ENCODE measurements around the gene NUDT12.

NUDT12 gene

DNA sequence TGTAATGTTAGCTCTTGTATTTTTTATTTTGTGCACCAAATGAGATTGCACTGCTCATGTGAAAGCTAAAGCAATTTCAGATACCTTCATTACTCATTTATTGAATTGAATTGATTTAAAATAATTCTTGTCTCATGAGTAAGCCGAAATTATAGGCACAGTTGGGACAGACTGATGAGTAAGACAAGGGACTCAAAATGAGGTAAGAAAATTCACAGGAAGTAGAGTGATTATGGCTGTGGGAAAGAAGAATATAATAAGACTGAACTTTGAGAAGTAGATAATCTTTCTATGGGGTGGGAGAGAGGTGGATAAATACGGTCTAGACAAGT is 51.1 kb downstream of the NUDT12 start:
- TF ChIP-seq TAF1 (IDR thresholded peaks at IDR 0.05; ENCODE audit: borderline replicate concordance, insufficient read depth, low read length) (no peak), REST (IDR thresholded peaks at IDR 0.05; ENCODE audit: insufficient read depth in 1 of 2, low read depth in 2 of 2, low read length in 2 of 2) (no peak), FOXP2 (optimal IDR thresholded peaks at IDR 0.05; ENCODE audit: borderline replicate concordance, extremely low read depth, extremely low read length, insufficient read depth) (no peak), SIN3A (IDR thresholded peaks at IDR 0.05; ENCODE audit: borderline replicate concordance, insufficient read depth, low read length) (no peak), POLR2AphosphoS5 (IDR thresholded peaks at IDR 0.05; ENCODE audit: low read depth, low read length) (no peak)

GRCh38 chr5:103510851-103511553 is 51.6 kb downstream of the NUDT12 start:
- TF ChIP-seq TAF1 (IDR thresholded peaks at IDR 0.05; ENCODE audit: borderline replicate concordance, insufficient read depth, low read length) (no peak), FOXP2 (optimal IDR thresholded peaks at IDR 0.05; ENCODE audit: borderline replicate concordance, extremely low read depth, extremely low read length, insufficient read depth) (no peak), POLR2AphosphoS5 (IDR thresholded peaks at IDR 0.05; ENCODE audit: low read depth, low read length) (no peak), REST (IDR thresholded peaks at IDR 0.05; ENCODE audit: insufficient read depth in 1 of 2, low read depth in 2 of 2, low read length in 2 of 2) (no peak), SIN3A (IDR thresholded peaks at IDR 0.05; ENCODE audit: borderline replicate concordance, insufficient read depth, low read length) (no peak)

- no peak for TF ChIP-seq POLR2AphosphoS5 (IDR thresholded peaks at IDR 0.05; ENCODE audit: low read depth, low read length)
- no peak for TF ChIP-seq SIN3A (IDR thresholded peaks at IDR 0.05; ENCODE audit: borderline replicate concordance, insufficient read depth, low read length)
- TF ChIP-seq TAF1 (IDR thresholded peaks at IDR 0.05; ENCODE audit: borderline replicate concordance, insufficient read depth, low read length) = no peak
- TF ChIP-seq REST (IDR thresholded peaks at IDR 0.05; ENCODE audit: insufficient read depth in 1 of 2, low read depth in 2 of 2, low read length in 2 of 2) = no peak
- no peak for TF ChIP-seq FOXP2 (optimal IDR thresholded peaks at IDR 0.05; ENCODE audit: borderline replicate concordance, extremely low read depth, extremely low read length, insufficient read depth)
These were observed 56.8 kb downstream of the NUDT12 start for GRCh38 chr5:103505581-103506305.

GRCh38 chr5:103503066-103503465 is 59.5 kb downstream of the NUDT12 start:
- TF ChIP-seq REST (IDR thresholded peaks at IDR 0.05; ENCODE audit: insufficient read depth in 1 of 2, low read depth in 2 of 2, low read length in 2 of 2) = no peak
- no peak for TF ChIP-seq TAF1 (IDR thresholded peaks at IDR 0.05; ENCODE audit: borderline replicate concordance, insufficient read depth, low read length)
- TF ChIP-seq FOXP2 (optimal IDR thresholded peaks at IDR 0.05; ENCODE audit: borderline replicate concordance, extremely low read depth, extremely low read length, insufficient read depth) = no peak
- TF ChIP-seq POLR2AphosphoS5 (IDR thresholded peaks at IDR 0.05; ENCODE audit: low read depth, low read length) = no peak
- TF ChIP-seq SIN3A (IDR thresholded peaks at IDR 0.05; ENCODE audit: borderline replicate concordance, insufficient read depth, low read length) = no peak

Data from PFSK-1 (cell line).